HEK293 (cell line): ENCODE measurements around the gene ACTRT2.

Experiments
- ZNF133 ChIP-seq: fragments of 450-650 bp; formaldehyde crosslinking; IDR thresholded peaks from 2 replicates; pipeline ENCODE4 v1.5.1; 2016; ENCODE audit warnings: missing biosample characterization, missing genetic modification characterization
- ZNF24 ChIP-seq: fragments of 450-650 bp; formaldehyde crosslinking; IDR thresholded peaks from 2 replicates; pipeline ENCODE4 v1.5.1; 2016; ENCODE audit warnings: missing biosample characterization, missing genetic modification characterization
- ZNF837 ChIP-seq: fragments of 450-650 bp; formaldehyde crosslinking; IDR thresholded peaks from 2 replicates; pipeline ENCODE4 v1.5.1; 2016; ENCODE audit warnings: missing biosample characterization, missing genetic modification characterization
- TF ChIP-seq, protein P1 (sequence below): fragments of 450-650 bp; formaldehyde crosslinking; IDR thresholded peaks from 2 replicates; pipeline ENCODE4 v1.5.1; 2016; ENCODE audit warnings: missing biosample characterization, missing genetic modification characterization

DNA sequence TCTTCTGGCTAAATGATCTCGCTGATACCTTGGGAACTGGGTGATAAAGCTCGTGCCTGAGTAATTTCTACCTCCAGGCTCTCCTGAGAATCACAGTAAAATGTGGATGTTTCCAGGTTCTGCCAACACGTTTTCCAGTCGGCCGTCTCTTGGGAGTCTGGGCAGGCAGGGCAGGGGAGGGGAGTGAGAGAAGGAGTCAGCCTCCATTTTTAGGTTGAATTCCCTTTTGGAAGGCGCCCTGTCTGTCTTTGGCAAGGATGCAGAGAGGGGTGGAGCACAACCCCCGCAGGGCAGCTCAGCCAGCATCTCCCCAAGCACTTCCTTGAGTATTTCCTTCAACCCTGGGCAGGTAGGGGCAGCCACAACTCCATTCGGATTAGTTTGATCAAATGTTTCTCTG is 15.5 kb upstream of the ACTRT2 start:
- TF ChIP-seq, protein P1, sequence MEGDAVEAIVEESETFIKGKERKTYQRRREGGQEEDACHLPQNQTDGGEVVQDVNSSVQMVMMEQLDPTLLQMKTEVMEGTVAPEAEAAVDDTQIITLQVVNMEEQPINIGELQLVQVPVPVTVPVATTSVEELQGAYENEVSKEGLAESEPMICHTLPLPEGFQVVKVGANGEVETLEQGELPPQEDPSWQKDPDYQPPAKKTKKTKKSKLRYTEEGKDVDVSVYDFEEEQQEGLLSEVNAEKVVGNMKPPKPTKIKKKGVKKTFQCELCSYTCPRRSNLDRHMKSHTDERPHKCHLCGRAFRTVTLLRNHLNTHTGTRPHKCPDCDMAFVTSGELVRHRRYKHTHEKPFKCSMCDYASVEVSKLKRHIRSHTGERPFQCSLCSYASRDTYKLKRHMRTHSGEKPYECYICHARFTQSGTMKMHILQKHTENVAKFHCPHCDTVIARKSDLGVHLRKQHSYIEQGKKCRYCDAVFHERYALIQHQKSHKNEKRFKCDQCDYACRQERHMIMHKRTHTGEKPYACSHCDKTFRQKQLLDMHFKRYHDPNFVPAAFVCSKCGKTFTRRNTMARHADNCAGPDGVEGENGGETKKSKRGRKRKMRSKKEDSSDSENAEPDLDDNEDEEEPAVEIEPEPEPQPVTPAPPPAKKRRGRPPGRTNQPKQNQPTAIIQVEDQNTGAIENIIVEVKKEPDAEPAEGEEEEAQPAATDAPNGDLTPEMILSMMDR (tag by site-specific recombination) = no peak
- TF ChIP-seq ZNF24 (tag by site-specific recombination) = no peak
- TF ChIP-seq ZNF133 (tag by site-specific recombination) = no peak
- no peak for TF ChIP-seq ZNF837
